ENCODE data around the gene RAI14.

The RAI14 gene

DNA sequence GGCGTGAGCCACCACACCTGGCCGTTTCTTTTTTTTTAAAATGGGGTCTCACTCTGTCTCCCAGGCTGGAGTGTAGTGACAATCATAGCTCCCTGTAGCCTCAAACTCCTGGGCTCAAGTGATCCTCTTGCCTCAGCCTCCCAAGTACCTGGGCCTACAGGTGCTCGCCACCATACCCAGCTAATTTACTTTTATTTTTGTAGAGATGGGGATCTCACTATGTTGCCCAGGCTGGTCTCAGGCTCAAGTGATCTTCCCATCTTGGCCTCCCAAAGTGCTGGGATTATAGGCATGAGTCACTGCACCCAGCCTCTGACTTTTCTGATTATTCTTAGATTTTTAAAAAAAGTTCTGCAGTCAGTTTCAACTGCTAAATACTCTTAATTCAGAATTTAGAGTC, 21.3 kb downstream of the RAI14 start:
- no peak for DNase-seq (ENCODE audit: low spot score)

DNA sequence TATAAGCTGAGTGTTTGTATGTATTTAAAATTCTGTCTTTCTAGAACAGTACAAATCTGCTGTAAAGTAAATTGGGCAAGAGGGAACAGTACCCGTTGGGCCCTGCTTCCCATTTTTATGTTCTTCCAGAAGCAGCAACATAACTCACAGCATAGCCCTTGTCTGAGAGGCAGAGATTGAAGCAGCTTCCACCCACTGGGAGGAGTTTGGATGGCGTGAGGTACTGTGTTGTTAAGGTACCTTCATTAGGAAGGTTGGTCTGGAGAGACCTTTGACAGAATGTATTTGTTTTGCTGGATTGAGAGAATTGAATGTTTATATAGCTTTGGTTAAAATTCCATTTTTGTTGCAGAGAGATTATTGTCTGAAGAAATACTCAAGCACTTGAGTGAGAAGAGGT, 24.8 kb downstream of the RAI14 start:
- DNase-seq (ENCODE audit: low spot score) = no peak

DNA sequence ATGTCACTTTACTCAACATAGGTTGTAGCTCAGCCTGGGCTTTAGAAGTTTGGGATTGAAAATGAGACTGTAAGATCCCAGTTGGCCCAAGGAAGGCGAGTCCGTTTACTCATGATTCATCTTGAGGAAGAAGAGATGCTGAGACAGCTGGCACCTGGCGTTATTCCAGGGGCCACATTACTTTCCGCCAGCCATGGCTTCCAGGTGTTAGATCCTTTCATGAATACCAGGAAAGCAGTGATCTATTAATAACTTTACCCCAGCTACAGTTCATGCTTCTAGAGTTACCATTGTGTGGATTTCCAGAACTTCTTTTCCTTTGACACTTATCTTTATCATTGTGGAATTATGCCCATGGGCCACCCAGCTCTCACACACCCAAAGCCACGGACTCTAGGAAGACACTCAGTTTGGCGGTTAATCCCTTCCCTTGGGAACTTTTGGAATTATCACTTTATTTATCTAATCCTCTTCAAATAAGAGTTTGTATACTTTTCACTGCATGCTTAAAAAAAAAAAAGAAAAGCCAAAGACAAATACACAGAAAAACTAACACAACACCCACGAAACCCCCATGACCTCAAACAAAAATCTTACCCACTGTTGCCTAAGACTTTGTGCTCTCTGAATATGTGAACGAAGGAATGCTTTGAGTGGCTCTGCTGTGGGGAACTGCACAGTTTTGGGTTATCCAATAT, 26.9 kb downstream of the RAI14 start:
- no peak for DNase-seq (ENCODE audit: low spot score)

DNA sequence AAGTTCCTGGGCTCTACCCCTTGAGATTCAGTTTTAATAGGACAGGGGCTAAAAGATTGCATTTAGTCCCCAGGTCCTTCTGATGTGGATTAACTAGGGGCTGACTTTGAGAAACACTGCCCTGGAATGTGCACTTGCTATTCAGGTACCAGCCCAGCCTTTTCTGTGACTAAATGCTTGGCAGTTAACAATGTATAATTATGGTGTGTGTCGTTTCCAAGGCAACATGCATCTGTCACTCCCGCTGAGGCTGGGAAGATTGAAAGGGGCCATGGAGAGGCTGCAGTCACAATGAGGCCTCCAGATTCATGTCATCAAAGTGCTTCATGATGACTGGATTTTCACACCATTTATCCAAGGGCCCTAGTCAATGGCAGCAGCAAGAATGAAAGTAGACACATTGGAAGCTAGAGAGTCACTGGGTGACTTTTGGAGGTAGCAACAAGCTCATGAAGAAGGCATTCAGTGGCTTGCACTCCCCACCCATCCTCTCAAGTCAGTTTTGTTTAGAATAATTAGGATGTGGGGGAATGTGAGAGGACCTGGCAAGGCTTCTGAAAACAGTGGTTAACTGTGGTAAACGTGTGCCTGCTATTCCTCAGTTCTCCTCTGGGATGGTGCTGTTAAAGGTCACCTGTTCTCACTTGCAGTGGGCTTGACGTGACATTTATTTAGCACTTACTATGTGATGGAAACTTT, 28.3 kb downstream of the RAI14 start:
- no peak for DNase-seq (ENCODE audit: low spot score)

DNA sequence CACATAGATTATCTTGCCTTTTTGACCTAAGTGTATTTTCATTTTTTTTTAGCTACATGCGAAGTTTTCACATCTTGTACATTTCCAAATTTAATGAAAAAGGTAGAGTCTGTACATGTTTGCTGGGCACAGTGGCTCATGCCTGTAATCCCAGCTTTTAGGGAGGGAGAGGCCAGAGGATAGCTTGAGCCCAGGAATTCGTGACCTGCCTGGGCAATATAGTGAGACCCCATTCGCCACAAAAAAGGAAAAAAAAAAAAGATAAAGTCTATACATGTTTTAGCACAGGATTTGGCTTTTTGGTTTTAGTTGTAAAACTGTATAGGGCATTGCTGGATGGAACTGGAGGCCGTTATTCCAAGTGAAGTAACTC, 28.8 kb downstream of the RAI14 start:
- no peak for DNase-seq (ENCODE audit: low spot score)

DNA sequence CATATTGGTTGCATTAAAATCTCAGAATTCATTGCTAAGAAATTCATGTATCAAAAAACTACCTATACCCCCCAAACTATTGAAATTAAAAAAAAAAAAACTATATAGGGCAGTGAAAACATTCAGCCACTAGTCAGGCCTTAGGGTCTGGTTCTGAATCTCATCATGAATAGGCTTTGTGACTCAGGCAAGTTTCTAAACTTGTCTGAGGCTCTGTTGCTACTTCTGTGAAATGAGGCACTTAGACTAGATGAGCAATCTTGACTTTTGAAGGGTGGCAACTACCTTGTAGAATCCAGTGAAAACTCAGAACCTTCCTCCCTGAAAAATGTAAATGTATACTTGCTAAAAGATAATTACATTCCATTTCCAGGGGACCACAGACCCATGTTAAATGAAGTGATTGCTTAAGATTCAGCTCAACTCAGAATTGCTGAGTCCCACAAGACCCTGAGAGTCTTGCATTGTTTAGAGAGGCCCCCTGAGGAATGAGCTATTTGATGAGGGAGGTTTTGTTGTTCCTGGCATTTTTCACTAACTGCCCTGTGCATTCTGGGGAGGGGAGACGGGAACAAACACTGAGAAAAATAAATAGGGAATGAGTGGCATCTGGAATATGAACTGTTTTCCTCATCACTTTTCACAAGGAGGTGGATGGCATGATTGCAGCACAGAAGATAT, 29.5 kb downstream of the RAI14 start:
- no peak for DNase-seq (ENCODE audit: low spot score)

DNA sequence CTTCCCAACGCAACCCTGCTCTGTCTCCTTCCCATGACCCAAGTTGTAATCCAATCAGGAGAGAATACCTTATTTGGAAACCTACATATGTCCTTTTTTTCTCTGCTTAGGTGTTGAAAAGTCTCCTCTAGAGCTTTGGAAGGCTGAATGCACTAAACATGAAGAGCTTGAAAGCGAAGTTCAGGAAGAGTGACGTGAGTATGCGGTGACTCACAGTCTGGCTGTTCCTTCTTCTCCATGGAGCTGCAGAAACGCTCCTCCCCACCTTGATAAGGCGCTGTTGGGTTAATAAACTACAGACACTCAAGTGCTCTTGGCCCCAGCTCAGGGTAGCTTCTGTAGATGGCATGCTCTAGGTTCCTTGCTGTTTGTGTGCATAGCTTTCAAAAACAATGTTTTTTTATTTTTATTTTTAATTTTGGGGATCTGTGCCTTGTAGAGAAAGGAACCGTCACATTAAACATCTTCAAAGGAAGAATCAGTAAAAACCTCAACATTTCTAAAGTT, 30.7 kb downstream of the RAI14 start:
- DNase-seq (ENCODE audit: low spot score) = no peak

DNA sequence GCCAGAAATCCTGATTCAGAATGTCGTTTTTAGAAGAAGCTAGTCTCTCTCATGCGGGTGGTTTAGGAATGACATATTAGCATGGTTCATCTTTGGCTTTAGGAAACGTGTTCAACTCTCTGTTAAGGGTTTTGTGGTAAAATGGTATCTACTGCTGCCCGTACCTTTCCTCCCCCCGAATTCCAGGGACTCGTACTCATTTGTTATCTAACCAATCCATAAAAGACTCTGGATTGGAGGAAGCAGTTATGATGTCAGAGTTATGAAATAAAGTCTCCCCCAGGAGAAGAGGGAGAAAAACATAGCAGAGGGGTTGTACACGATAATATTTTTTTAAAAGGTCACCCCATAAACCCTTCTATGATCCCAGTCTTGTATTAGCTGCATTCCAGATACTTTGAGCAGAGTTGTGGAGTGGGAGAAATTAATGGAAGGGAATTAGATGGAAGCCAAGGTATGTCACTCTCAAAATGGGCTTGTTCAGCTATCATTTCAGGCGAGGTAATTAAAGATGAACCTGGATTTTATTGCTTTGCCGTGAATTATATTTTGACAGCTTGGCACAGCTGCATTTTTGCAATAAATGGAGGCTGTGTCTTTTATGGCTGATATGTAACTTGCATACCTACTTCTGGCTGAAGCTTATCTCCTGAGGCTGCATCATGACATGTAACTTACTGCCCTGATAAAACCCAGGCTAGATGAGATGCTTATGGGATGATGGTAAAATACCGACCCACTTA, 31.3 kb downstream of the RAI14 start:
- no peak for DNase-seq (ENCODE audit: low spot score)

DNA sequence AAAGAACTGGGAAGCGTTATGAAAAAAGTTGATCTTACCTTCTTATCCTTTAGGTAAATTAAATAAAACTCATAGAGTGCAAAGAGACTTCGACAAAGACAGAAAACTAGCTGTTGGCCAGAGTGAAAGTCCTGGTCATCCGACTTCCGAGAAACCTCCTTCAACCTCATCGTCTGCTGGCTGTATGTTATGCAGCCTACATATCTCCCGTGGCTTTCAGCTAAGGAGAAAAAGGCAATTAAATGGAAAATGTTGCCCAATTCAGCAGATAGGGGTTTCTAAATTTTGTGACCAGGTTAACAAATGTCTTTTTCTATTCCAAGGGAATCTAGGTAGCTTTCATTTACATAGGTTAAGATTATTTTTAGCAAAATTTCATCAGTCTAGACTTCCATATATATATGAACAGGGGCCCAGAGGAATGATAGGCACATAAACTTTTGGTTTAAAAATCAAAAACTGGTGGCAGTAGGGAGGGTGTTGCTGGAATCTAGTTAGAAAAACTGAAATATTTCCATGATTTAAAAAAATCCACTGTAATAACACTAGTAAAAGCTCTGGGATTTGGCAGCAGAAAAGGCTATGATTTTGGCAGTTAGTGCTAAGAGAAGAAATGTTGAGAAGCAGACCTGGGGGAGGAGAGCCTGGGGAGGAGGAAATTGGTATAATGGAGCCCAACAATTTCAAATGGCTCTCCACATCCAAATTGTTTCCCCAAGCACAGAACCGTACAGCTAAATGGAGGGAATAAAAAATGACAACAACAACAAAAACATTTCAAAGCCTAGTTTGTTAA, 32.1 kb downstream of the RAI14 start:
- no peak for DNase-seq (ENCODE audit: low spot score)

DNA sequence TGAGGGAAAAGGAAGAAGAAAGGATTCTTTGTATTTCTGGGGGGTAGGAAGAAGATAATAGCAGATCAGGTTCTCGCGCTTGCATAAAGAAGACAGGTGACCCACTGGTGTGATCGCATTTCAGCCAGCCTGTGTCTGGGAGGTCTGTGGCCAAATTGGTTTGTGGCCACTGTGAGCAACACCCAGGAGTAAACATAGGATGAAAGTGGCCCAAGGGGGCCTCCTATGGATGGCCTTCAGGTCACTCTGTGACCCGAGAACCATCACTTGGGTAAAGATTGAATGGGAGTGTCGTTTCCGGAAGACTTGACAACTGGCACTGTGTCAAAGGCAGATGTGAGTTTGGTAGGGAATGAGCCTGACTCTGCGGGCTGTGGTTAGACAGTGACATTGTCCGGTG, 34.2 kb downstream of the RAI14 start:
- DNase-seq (ENCODE audit: low spot score) = no peak

DNA sequence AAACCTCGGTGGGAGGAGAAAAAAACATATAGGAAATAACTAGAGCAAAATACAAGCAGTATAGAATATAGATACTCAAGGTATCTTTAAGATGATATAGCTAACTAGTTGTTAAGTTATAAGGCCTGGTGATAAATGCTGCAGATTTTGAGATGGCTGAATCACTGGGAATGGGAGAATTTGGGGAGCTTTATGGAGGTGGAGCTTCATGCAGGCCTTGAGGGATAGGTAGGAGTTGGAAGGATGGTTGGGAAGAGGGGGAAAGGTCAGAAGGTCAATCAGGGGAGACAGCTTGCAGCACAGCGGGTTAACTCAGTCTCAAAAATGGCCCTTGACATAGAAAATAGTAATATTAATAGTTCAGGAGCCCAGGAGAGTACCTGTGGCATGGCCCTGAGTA, 34.8 kb downstream of the RAI14 start:
- no peak for DNase-seq (ENCODE audit: low spot score)

DNA sequence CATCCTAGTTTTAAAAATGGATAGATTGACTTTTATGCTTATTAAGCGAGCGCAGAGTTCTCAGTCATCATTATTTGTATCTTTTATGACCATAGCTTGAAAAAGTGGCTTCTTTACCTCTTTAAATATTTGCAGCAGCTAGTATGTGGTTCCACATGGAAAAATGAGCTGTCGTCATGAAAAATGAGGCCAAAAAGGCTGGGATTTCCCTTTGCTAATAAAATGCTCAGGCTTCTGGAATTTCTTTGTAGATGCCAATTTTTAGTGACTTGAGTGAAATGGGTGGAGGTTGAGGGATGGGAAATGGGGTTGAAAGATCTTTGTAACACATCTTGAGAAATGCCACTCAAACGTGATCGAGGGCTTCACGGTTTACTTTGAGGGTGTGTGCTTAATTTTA, 35.2 kb downstream of the RAI14 start:
- no peak for DNase-seq (ENCODE audit: low spot score)

DNA sequence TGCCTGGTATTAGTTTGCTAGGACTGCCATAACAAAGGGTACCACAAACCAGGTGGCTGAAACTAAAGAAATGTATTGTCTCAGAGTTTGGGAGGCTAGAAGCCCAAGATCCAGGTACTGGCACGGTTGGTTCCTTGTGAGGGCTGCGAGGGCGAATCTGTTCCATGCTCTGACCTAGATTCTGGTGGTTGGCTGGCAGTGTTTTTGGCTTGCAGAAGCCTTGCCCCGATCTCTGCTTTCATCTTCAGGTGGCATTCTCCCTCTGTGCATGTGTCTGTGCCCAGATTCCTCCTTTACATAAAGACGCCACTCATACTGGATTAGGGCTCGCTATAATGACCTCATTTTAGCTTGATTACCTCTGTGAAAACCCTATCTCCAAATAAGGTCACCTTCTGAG, 36.7 kb downstream of the RAI14 start:
- no peak for DNase-seq (ENCODE audit: low spot score)

DNA sequence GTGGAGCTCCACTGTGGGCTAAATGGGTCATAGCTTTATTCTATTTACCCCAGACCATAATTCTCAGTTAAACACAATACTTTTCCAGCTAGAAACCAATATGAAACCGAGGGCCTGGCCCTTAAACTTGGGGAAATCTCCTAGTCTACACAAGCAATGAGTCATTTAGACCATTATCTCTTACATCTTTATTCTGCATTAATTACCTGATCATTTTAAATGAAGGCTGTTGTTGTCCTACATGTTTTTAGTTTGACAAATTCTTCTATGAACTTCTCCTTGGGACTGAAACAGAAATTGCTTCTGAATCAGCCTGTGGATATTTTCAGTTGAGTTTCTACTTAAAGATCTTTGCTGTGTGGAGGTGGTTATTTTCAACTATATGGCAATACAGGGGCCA, 37.9 kb downstream of the RAI14 start:
- no peak for DNase-seq (ENCODE audit: low spot score)

DNA sequence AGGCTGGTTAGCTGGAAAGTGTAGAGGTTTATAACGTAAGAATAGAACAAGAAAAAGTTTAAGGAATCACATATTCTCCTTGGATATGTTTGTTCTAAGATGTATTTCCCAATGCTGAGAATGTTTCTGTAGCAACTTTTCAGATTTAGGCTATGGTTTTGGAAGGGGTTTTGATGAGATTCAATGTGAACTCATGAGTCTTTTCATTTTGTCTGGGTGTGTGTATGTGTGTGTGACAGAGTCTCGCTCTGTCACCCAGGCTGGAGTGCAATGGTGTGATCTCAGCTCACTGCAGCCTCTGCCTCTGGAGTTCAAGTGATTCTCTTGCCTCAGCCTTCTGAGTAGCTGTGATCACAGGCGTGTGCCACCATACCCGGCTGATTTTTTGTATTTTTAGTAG, 38.6 kb downstream of the RAI14 start:
- DNase-seq (ENCODE audit: low spot score) = no peak

DNA sequence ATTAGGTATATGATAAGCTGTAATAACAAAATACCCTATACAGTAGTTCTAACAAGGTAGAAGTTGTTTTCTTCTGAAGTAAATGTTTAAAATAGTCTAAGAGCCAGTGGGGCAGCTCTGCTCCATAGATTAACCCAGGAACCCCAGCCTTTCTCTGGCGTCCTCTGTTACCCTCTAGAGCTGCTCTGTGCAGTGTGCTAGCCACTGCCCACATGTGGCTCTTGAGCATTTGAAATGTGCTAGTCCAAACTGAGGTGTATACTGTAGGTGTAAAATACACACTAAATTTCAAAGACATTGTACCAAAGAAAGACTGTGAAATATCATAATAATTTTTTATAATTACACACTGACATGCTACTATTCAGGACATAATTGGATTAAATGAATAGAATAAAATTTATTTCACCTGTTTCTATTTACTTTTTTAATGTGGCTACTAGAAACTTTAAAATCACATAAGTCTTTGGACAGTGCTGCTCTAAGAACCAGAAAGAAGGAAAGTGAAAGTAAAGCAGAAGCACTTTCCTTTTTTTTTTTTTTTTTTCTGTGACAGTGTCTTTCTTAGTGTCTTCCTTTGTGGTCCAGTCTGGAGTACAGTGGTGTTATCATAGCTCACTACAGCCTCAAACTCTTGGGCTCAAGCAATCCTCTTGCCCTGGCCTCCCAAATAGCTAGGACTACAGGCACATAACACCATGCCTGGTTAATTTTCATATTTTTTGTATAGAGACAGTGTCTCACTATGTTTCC, 39.3 kb downstream of the RAI14 start:
- no peak for DNase-seq (ENCODE audit: low spot score)

DNA sequence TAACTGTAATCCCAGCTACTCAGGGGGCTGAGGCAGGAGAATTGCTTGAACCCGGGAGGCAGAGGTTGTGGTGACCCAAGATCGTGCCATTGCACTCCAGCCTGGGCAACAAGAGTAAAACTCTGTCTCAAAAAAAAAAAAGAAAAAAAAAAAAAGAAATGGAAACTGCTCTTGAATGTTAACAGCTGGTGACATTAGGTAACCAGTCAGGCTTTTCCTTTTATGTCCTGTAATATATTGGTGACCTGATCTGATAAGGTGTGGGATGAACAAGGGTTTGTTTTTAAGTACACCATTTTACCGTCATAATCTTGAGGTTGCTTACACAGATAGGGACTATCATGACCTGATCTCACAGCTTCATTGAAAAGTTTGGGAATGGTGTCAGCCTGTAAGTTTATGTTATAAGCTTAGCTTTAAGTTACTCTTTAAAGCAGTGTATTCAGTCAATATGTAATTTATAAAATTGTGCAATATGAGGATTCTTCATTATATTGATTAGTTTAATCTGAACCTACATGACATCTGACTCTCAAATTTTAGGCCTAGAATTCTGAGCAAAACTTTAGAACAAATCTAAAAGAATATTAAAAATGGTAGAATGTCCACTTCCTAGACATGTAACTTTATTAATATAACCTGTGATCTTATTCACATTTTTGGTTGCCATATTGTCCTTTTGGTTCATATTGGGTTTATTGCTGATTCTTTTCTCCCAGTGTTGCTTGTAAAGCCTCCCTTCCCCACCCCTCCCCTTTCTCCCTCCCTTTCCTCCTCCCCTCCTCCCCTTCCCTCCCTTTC, 41.4 kb downstream of the RAI14 start:
- DNase-seq (ENCODE audit: low spot score) = no peak

DNA sequence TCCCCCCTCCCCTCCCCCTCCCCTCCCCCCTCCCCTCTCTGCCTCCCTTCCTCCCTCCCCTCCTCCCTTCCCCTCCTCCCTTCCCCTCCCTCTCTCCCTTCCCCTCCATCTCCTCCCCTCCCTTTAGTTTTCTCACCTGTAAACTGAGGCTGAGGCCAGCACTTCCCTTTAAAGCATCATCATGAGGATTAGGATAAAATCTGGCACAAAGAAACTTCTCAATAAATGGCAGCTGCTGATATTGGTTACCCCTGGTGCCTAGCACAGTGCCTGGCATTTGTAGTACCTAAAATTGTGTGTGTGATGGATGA, 41.9 kb downstream of the RAI14 start:
- no peak for DNase-seq (ENCODE audit: low spot score)

DNA sequence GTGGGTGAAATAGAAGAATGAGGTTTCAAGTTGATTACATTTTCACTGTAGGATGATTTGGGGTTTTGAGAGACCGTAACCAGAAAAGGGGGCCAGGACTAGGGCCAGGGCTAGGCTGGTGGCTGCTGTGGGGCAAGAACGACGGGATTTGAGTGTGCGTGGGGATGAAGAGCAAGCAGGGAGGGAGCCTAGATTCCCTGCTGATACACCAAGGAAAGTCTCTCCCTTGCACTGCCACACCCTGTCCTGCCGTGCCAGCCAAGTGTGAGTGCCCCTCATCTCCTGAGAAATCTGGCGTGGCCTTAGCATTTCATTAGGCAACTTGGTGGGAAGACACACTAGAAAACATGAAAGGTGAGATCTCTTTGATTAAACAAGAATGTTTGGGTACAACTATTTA, 42.6 kb downstream of the RAI14 start:
- DNase-seq (ENCODE audit: low spot score) = no peak
